GM23338 (cell line): ENCODE measurements around the gene PDE3A. TPM values are rescaled to one million over a fixed set of nuclear protein-coding genes. Genes with fewer than 3 reads are reported as not detected.

Experiments used
- ATAC-seq: fragments of 200-7000 bp; cut with Tn5 transposase; 3 replicates; pipeline ENCODE4 v1.9.1; 2020
- DNase-seq: peaks from one replicate; pipeline ENCODE4 v3.0.0-alpha.2; 2015; ENCODE audit warnings: low spot score
- H2AFZ ChIP-seq: fragments of 200-600 bp; sonication (generic); 2 replicates; pipeline ENCODE4 v1.8.0; 2016; ENCODE audit warnings: antibody characterized with exemption, mild to moderate bottlenecking, moderate library complexity
- H3F3A ChIP-seq: fragments of 200-600 bp; sonication (generic); replicated peaks from 2 replicates; pipeline ENCODE4 v1.8.0; 2017; ENCODE audit warnings: antibody characterized with exemption, mixed run types, low read depth
- H3K27ac ChIP-seq: fragments of 200-600 bp; sonication (generic); 2 replicates; pipeline ENCODE4 v1.6.1; 2016; ENCODE audit warnings: low read depth
- H3K27me3 ChIP-seq: fragments of 200-600 bp; sonication (generic); 2 replicates; pipeline ENCODE4 v1.8.0; 2016; ENCODE audit warnings: mild to moderate bottlenecking, mixed run types, moderate library complexity; ENCODE audit not compliant: insufficient read depth
- H3K36me3 ChIP-seq: fragments of 200-600 bp; sonication (generic); 2 replicates; pipeline ENCODE4 v1.8.0; 2016; ENCODE audit warnings: mild to moderate bottlenecking; ENCODE audit not compliant: insufficient read depth
- H3K4me1 ChIP-seq: fragments of 200-600 bp; sonication (generic); 2 replicates; pipeline ENCODE4 v1.8.0; 2016; ENCODE audit warnings: mild to moderate bottlenecking, moderate library complexity; ENCODE audit not compliant: insufficient read depth
- H3K4me2 ChIP-seq: fragments of 200-600 bp; sonication (generic); 2 replicates; pipeline ENCODE4 v1.7.1; 2017; ENCODE audit warnings: mixed run types
- H3K4me3 ChIP-seq: fragments of 200-600 bp; sonication (generic); 2 replicates; pipeline ENCODE4 v1.6.1; 2016; ENCODE audit warnings: mixed run types
- H3K79me2 ChIP-seq: fragments of 200-600 bp; sonication (generic); replicated peaks from 2 replicates; pipeline ENCODE4 v1.8.0; 2017; ENCODE audit warnings: mild to moderate bottlenecking; ENCODE audit not compliant: insufficient read depth
- H3K9me2 ChIP-seq: fragments of 200-600 bp; sonication (generic); 2 replicates; pipeline ENCODE4 v1.8.0; 2017; ENCODE audit not compliant: insufficient read depth
- H4K20me1 ChIP-seq: fragments of 200-600 bp; sonication (generic); replicated peaks from 2 replicates; pipeline ENCODE4 v1.8.0; 2017; ENCODE audit warnings: mild to moderate bottlenecking; ENCODE audit not compliant: insufficient read depth
- H3K27ac Mint-ChIP-seq: 2 replicates; pipeline ENCODE4 v1.8.0; 2020; ENCODE audit warnings: inconsistent platforms, mild to moderate bottlenecking, moderate library complexity, mixed read lengths
- H3K27me3 Mint-ChIP-seq: 3 replicates; pipeline ENCODE4 v1.8.0; 2022; ENCODE audit warnings: low read depth, mild to moderate bottlenecking, moderate library complexity, mixed read lengths, inconsistent platforms; ENCODE audit not compliant: insufficient read depth, poor library complexity
- H3K36me3 Mint-ChIP-seq: 3 replicates; pipeline ENCODE4 v1.8.0; 2021; ENCODE audit warnings: low read depth, mild to moderate bottlenecking, inconsistent platforms, moderate library complexity, mixed read lengths
- H3K4me1 Mint-ChIP-seq: 3 replicates; pipeline ENCODE4 v1.8.0; 2020; ENCODE audit warnings: mild to moderate bottlenecking, inconsistent platforms, mixed read lengths
- H3K4me3 Mint-ChIP-seq: 3 replicates; pipeline ENCODE4 v1.8.0; 2021; ENCODE audit warnings: moderate library complexity, mild to moderate bottlenecking, inconsistent platforms, mixed read lengths
- H3K9me3 Mint-ChIP-seq: 3 replicates; pipeline ENCODE4 v1.8.0; 2020; ENCODE audit warnings: moderate library complexity, mild to moderate bottlenecking, inconsistent platforms, mixed read lengths
- CTCF ChIP-seq, 2 experiments: fragments of 200-600 bp in 1 of 2; sonication (generic) in 1 of 2; conservative IDR thresholded peaks; 2 replicates each; pipeline versions ENCODE4 v1.5.1 to v1.6.1; 2016 to 2017; ENCODE audit warnings: antibody characterized with exemption in 2 of 2, low read depth in 2 of 2, mild to moderate bottlenecking in 2 of 2, moderate library complexity in 1 of 2
- ETS1 ChIP-seq: IDR thresholded peaks from 2 replicates; pipeline ENCODE4 v1.6.1; 2016; ENCODE audit warnings: antibody characterized with exemption
- ZNF114 ChIP-seq: fragments of 250-450 bp; sonication (Bioruptor Pico); IDR thresholded peaks from 2 replicates; pipeline ENCODE4 v1.5.0; 2020; ENCODE audit warnings: mild to moderate bottlenecking, moderate library complexity
- ZNF462 ChIP-seq: fragments of 250-450 bp; sonication (Bioruptor Pico); IDR thresholded peaks from 2 replicates; pipeline ENCODE4 v1.5.0; 2020; ENCODE audit warnings: mild to moderate bottlenecking, moderate library complexity
- polyA plus RNA-seq: library from polyadenylated mRNA; unstranded; fragments of >200 nt; fragmentation: Nextera tagmentation; extraction: Ambion mirVana; gene quantifications from 2 replicates; pipeline ENCODE4 v1.2.1, GENCODE V29; 2016
- total RNA-seq: library from RNA; depleted of rRNA; stranded (reverse); fragments of >200 nt; shearing (Covaris generic); gene quantifications from 2 replicates; pipeline ENCODE4 v1.2.3, GENCODE V29; 2014

The PDE3A gene
- total and polyA plus RNA-seq, 2 experiments from 2014 or later: 2.7 to 9.2 TPM

GRCh38 chr12:20561871-20562270, 193.5 kb downstream of the PDE3A start (continued):
- TF ChIP-seq ZNF462 (CRISPR knock-in tag) (no peak), CTCF (conservative IDR thresholded peaks at IDR 0.05; ENCODE audit: low read depth in 2 of 2) (no peak), ETS1 (no peak)

GRCh38 chr12:20567413-20567812, 199.1 kb downstream of the PDE3A start:
- Histone ChIP-seq H2AFZ (no peak overlapping the region), H3K79me2 (no peaks in the 10 kb centered on the region), H3K9me2 (no peaks in the 10 kb centered on the region), H3K4me1 (no peaks in the 10 kb centered on the region), H3K36me3 (no peaks in the 10 kb centered on the region), H3K27ac (no peak overlapping the region), H3K4me2 (no peak overlapping the region), H3K27me3 (no peaks in the 10 kb centered on the region), H4K20me1 (no peaks in the 10 kb centered on the region), H3K4me3 (no peak overlapping the region), H3F3A (no peaks in the 10 kb centered on the region)
- Mint-ChIP-seq H3K4me1 (no peaks in the 10 kb centered on the region), H3K9me3 (no peaks in the 10 kb centered on the region), H3K36me3 (no peaks in the 10 kb centered on the region), H3K27me3 (no peaks in the 10 kb centered on the region), H3K4me3 (no peak overlapping the region), H3K27ac (no peak overlapping the region)
- ATAC-seq (no peak), DNase-seq (no peak)
- TF ChIP-seq ZNF114 (CRISPR knock-in tag): no peak
